GM12878 (cell line): ENCODE data around the gene NAT9. TPM values are rescaled to one million over a fixed set of nuclear protein-coding genes. Genes with fewer than 3 reads are reported as not detected.

Experiments used
- ATAC-seq: fragments of 200-7000 bp; cut with Tn5 transposase; 3 replicates; pipeline ENCODE4 v1.9.1; 2020; ENCODE audit warnings: mild to moderate bottlenecking, moderate library complexity
- BruUV-seq: library from RNA; stranded (reverse); fragments of 400-500 nt; replicated peaks from 2 replicates; lab custom pipeline; 2021; lab: Mats Ljungman, UMichigan
- CTCF ChIA-PET: fragments of 300-600 bp; sonication (Branson Sonifier 250); formaldehyde crosslinking; extraction: SDS; loops from one replicate; lab custom pipeline; 2021; ENCODE audit warnings: inconsistent platforms; lab: Yijun Ruan, JAX
- POLR2A ChIA-PET: fragments of 350-600 bp; formaldehyde crosslinking; extraction: SDS; loops from one replicate; lab custom pipeline; 2021; ENCODE audit warnings: inconsistent platforms; lab: Charles Lee
- RAD21 ChIA-PET: fragments of 300-600 bp; sonication (Branson Sonifier 250); formaldehyde crosslinking; loops from one replicate; lab custom pipeline; 2023; ENCODE audit warnings: antibody characterized with exemption; ENCODE audit not compliant: unreplicated experiment; lab: Charles Lee
- SMC1A ChIA-PET: fragments of 300-600 bp; sonication (Branson Sonifier 250); formaldehyde crosslinking; loops from one replicate; lab custom pipeline; 2023; ENCODE audit not compliant: unreplicated experiment, uncharacterized antibody; lab: Charles Lee
- DNase-seq: peaks from one replicate; pipeline ENCODE4 v3.0.0-alpha.2; 2011; ENCODE audit warnings: low read depth, low spot score
- FAIRE-seq: peaks from 3 replicates; lab custom pipeline; 2011; peaks lifted over from hg19 to GRCh38; lab: Jason Lieb, UNC
- H2AFZ ChIP-seq: 2 replicates; pipeline ENCODE4 v1.6.0; 2011; ENCODE audit warnings: low read depth, low read length, control low read depth; ENCODE audit not compliant: control insufficient read depth
- H3K27ac ChIP-seq: 2 replicates; pipeline ENCODE4 v1.5.1; 2011; ENCODE audit warnings: control low read depth; ENCODE audit not compliant: control insufficient read depth, insufficient read depth
- H3K27me3 ChIP-seq, 2 experiments: replicated peaks in 1 of 2; 2 replicates each; pipeline versions ENCODE4 v1.6.0 to v1.6.1; 2011; ENCODE audit warnings: low read length in 1 of 2; ENCODE audit not compliant: control insufficient read depth in 2 of 2, insufficient read depth in 2 of 2
- H3K36me3 ChIP-seq, 2 experiments: 2 replicates each; pipeline ENCODE4 v1.5.1; 2011; ENCODE audit warnings: low read length in 1 of 2; ENCODE audit not compliant: control insufficient read depth in 2 of 2, insufficient read depth in 2 of 2
- H3K4me1 ChIP-seq: 2 replicates; pipeline ENCODE4 v1.6.1; 2011; ENCODE audit warnings: mild to moderate bottlenecking, low read length, moderate library complexity, mixed read lengths; ENCODE audit not compliant: control insufficient read depth, insufficient read depth
- H3K4me2 ChIP-seq: 2 replicates; pipeline ENCODE4 v1.6.0; 2011; ENCODE audit warnings: control low read depth; ENCODE audit not compliant: control insufficient read depth, insufficient read depth
- H3K4me3 ChIP-seq: fragments of 200-600 bp; sonication (generic); 2 replicates; pipeline ENCODE4 v1.5.1; 2016
- H3K79me2 ChIP-seq: 2 replicates; pipeline ENCODE4 v1.6.0; 2011; ENCODE audit warnings: low read length; ENCODE audit not compliant: control insufficient read depth, insufficient read depth
- H3K9ac ChIP-seq: 2 replicates; pipeline ENCODE4 v1.8.0; 2011; ENCODE audit warnings: low read length, control low read depth, mixed read lengths; ENCODE audit not compliant: control insufficient read depth, insufficient read depth
- H3K9me3 ChIP-seq: replicated peaks from 3 replicates; pipeline ENCODE4 v1.5.1; 2011; ENCODE audit warnings: mild to moderate bottlenecking, low read length; ENCODE audit not compliant: control insufficient read depth, insufficient read depth
- H4K20me1 ChIP-seq: 2 replicates; pipeline ENCODE4 v1.6.0; 2011; ENCODE audit not compliant: control insufficient read depth, insufficient read depth
- BHLHE40 ChIP-seq, 2 experiments: fragments of 450-650 bp in 1 of 2; IDR thresholded peaks; 2 replicates each; pipeline ENCODE4 v1.6.1; 2011 to 2017; ENCODE audit warnings: low read depth in 2 of 2, borderline replicate concordance in 1 of 2, improper control_type of control experiment in 1 of 2, low read length in 1 of 2, mild to moderate bottlenecking in 1 of 2
- HCFC1 ChIP-seq: fragments of 150-350 bp; IDR thresholded peaks from 2 replicates; pipeline ENCODE4 v1.6.1; 2014; ENCODE audit warnings: low read length
- IRF5 ChIP-seq: fragments of 450-650 bp; IDR thresholded peaks from 2 replicates; pipeline ENCODE4 v1.6.1; 2017; ENCODE audit warnings: borderline replicate concordance
- POLR2AphosphoS2 ChIP-seq: IDR thresholded peaks from 2 replicates; pipeline ENCODE4 v1.6.1; 2011; ENCODE audit warnings: low read depth, mild to moderate bottlenecking, low read length, improper control_type of control experiment, moderate library complexity
- RUNX3 ChIP-seq: IDR thresholded peaks from 2 replicates; pipeline ENCODE4 v1.6.1; 2012; ENCODE audit warnings: low read length, inconsistent platforms
- YBX1 ChIP-seq: fragments of 450-650 bp; IDR thresholded peaks from 2 replicates; pipeline ENCODE4 v1.6.1; 2016; ENCODE audit warnings: antibody characterized with exemption
- WGBS: methylation state at CpG from one replicate; pipeline ENCODE4 v1.1.6; 2016; ENCODE audit warnings: low lambda C conversion rate; ENCODE audit not compliant: insufficient replicate concordance, insufficient coverage; ENCODE audit errors: missing lambda C conversion rate; 5-methylcytosine and 5-hydroxymethylcytosine counted together
- in situ Hi-C: fragments of 300-500 bp; cut with MboI; formaldehyde crosslinking; loops from 9 replicates; pipeline ENCODE4 v1.14.3; 2018; ENCODE audit warnings: mixed read lengths
- intact Hi-C: fragments of 100-400 bp; cut with micrococcal nuclease; formaldehyde crosslinking; loops from one replicate; pipeline ENCODE4 v1.14.2; 2022; ENCODE audit not compliant: unreplicated experiment
- polyA plus RNA-seq, 11 experiments: library from polyadenylated mRNA; depleted of rRNA in 4 of 11; unstranded in 6 of 11; stranded (reverse) in 5 of 11; fragments of >200 nt; fragmentation: Nextera tagmentation in 4 of 11; fragmentation: Illumina TruSeq in 1 of 11; extraction: Ambion mirVana in 4 of 11; extraction: Trizol in 1 of 11; gene quantifications; 1 replicate in 1 of 11; 2 replicates in 10 of 11; pipeline versions ENCODE4 v1.2.1 to v1.2.3, GENCODE V29; 2011 to 2016; ENCODE audit warnings: inconsistent platforms in 2 of 11, missing spikeins in 2 of 11, low read depth in 1 of 11
- total RNA-seq, 4 experiments: library from RNA; depleted of rRNA in 3 of 4; stranded (reverse); fragments of >200 nt in 3 of 4; fragmentation: Illumina TruSeq in 1 of 4; extraction: Trizol in 1 of 4; gene quantifications; 2 replicates each; pipeline versions ENCODE4 v1.2.1 to v1.2.3, GENCODE V29; 2013 to 2021

Gene NAT9
- total and polyA plus RNA-seq, 10 of the 15 experiments (the other 5 are each of a cell fraction or from before 2014, with no cell fraction given): 3.5 to 45.3 (median 27.3) TPM

- intact Hi-C loops: no loop called here
- POLR2A ChIA-PET: interaction anchor here (1.3 to 1.4 kb wide), 2 partner anchors 19 to 25 kb away, joined by 3 read pairs; no protein-coding TSS in a partner anchor
These were observed 6.2 kb downstream of the NAT9 start for GRCh38 chr17:74769856-74770497.

More at GRCh38 chr17:74769856-74770497, 6.2 kb downstream of the NAT9 start:
- ATAC-seq (no peak), FAIRE-seq (no peak), DNase-seq (no peak)
- H2AFZ ChIP-seq: no peak overlapping the region
- no peak overlapping the region for H3K4me2 ChIP-seq
- no peak overlapping the region for H3K4me3 ChIP-seq
- WGBS: 77% methylated on average over 5 of the region's 5 CpGs
- in situ Hi-C loops: no loop called here
- no peaks in the 10 kb centered on the region; the same call in 1 of the 2 replicates for H3K79me2 ChIP-seq
- TF ChIP-seq IRF5 (no peak), POLR2AphosphoS2 (no peak), HCFC1 (no peak), BHLHE40 (IDR thresholded peaks at IDR 0.05; ENCODE audit: borderline replicate concordance in 1 of 2, low read depth in 2 of 2, low read length in 1 of 2) (no peak), RUNX3 (no peak), YBX1 (no peak)
- no peak overlapping the region for H3K27ac ChIP-seq
- H3K27me3 ChIP-seq: no peaks in the 10 kb centered on the region
- no peaks in the 10 kb centered on the region for H4K20me1 ChIP-seq
- no TSS peak for BruUV-seq
- ChIA-PET SMC1A (interaction anchor here (0.7 to 1.6 kb wide), 8 partner anchors 9 to 112 kb away, joined by 3 to 13 read pairs (median 5); no protein-coding TSS in a partner anchor), CTCF (interaction anchor here (0.6 to 7.0 kb wide), 15 partner anchors 9 to 203 kb away, joined by 3 to 60 read pairs (median 5); partner anchors contain the start of gene RAB37), RAD21 (interaction anchor here (1.0 to 3.8 kb wide), 5 partner anchors 11 to 122 kb away, joined by 3 to 30 read pairs (median 6); no protein-coding TSS in a partner anchor)
- no peaks in the 10 kb centered on the region for H3K4me1 ChIP-seq
- peaks cover 26 to 34% of the 10 kb centered on the region in 2 experiments for H3K36me3 ChIP-seq
- no peak overlapping the region for H3K9ac ChIP-seq
- H3K9me3 ChIP-seq: no peaks in the 10 kb centered on the region
